ENCODE data around the gene BRD9.
"Not testable (repeated sequence)": the region's sequence is repeated elsewhere in the genome, so short reads cannot be mapped to it uniquely, and the experiment has no call there.

DNA sequence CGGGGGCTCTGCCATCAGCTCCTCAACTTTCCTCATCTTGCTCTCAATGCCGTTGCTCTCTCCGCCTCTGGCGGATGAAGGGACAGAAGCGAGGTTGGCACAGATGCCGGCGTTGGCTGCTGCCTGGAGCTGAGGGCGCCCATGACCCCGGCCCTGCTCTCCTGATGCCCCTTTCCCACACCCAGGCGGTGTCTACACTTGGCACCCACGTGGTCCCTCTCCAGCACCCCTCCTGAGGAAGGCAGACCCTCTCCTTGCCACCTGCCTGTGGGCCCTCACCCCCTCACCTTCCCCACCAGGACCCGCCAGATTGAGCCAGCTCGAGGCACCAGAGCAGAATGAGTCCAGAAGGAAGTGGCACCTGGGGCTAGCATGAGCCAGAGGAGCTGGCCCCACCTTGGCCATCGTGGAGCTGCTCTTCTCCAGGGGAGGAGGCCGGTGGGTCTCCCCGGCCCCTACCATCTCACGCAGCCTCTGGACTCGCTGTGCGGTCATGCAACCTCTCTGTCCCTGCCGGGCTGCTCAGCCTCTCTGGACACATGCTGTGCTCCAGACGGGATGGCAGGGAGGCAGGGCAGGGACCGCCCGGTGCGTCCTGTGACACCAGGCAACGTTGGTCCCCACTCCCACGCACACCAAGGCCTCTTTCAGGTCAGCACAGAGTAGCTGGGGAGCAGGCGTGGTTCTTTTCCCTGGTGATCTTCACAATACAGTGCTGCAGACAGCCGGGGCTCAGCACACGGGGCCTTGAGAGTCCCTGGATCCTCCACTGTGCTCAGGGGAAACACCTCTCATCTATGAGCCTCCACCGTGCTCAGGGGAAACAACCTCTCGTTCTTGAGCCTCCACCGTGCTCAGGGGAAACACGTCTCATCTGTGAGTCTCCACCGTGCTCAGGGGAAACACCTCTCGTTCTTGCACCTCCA is 46.7 kb downstream of the BRD9 start:
- TF ChIP-seq, protein P1, sequence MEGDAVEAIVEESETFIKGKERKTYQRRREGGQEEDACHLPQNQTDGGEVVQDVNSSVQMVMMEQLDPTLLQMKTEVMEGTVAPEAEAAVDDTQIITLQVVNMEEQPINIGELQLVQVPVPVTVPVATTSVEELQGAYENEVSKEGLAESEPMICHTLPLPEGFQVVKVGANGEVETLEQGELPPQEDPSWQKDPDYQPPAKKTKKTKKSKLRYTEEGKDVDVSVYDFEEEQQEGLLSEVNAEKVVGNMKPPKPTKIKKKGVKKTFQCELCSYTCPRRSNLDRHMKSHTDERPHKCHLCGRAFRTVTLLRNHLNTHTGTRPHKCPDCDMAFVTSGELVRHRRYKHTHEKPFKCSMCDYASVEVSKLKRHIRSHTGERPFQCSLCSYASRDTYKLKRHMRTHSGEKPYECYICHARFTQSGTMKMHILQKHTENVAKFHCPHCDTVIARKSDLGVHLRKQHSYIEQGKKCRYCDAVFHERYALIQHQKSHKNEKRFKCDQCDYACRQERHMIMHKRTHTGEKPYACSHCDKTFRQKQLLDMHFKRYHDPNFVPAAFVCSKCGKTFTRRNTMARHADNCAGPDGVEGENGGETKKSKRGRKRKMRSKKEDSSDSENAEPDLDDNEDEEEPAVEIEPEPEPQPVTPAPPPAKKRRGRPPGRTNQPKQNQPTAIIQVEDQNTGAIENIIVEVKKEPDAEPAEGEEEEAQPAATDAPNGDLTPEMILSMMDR (IDR thresholded peaks at IDR 0.05), result not testable (repeated sequence)
- TF ChIP-seq POLR2A, POLR2AphosphoS5 (IDR thresholded peaks at IDR 0.05): not testable (repeated sequence)

Measured in prostate gland (tissue), 2 donors.